CD8-positive, alpha-beta memory T cell (primary cell): ENCODE data around the gene HDAC1. TPM values are rescaled to one million over a fixed set of nuclear protein-coding genes. Genes with fewer than 3 reads are reported as not detected.

Experiments used
- CTCF ChIA-PET: fragments of 350-600 bp; sonication (Branson Sonifier 250); formaldehyde crosslinking; loops from one replicate; lab custom pipeline; 2021; ENCODE audit warnings: antibody characterized with exemption; lab: Charles Lee
- POLR2A ChIA-PET: fragments of 350-600 bp; sonication (Branson Sonifier 250); formaldehyde crosslinking; loops from one replicate; lab custom pipeline; 2021; ENCODE audit warnings: antibody characterized with exemption; lab: Charles Lee
- DNase-seq, 5 donors: peaks; one replicate each; pipeline versions ENCODE4 v3.0.0 to v3.0.0-alpha.2; 2020 to 2022; ENCODE audit warnings: mixed read lengths in 1 of 5
- H3K27ac ChIP-seq: one replicate; pipeline ENCODE4 v1.7.0; 2013; ENCODE audit warnings: low read depth, mild to moderate bottlenecking, low read length, moderate library complexity
- H3K27me3 ChIP-seq: 2 replicates; pipeline ENCODE4 v1.7.0; 2013; ENCODE audit warnings: low read length, mild to moderate bottlenecking; ENCODE audit not compliant: insufficient read depth, poor library complexity, severe bottlenecking
- H3K36me3 ChIP-seq: 2 replicates; pipeline ENCODE4 v1.7.0; 2013; ENCODE audit warnings: mild to moderate bottlenecking, low read length, moderate library complexity; ENCODE audit not compliant: insufficient read depth
- H3K4me1 ChIP-seq: 2 replicates; pipeline ENCODE4 v1.7.0; 2013; ENCODE audit warnings: mild to moderate bottlenecking, low read length, moderate library complexity; ENCODE audit not compliant: insufficient read depth
- H3K4me3 ChIP-seq: 2 replicates; pipeline ENCODE4 v1.7.0; 2013; ENCODE audit warnings: mild to moderate bottlenecking, low read length
- H3K9me3 ChIP-seq: 2 replicates; pipeline ENCODE4 v1.7.0; 2013; ENCODE audit warnings: mild to moderate bottlenecking, low read length
- H3K27ac Mint-ChIP-seq, 8 donors: one replicate each; pipeline ENCODE4 v1.8.0; 2020 to 2021; ENCODE audit warnings: mixed read lengths in 8 of 8, mild to moderate bottlenecking in 6 of 8, inconsistent platforms in 3 of 8, moderate library complexity in 3 of 8
- H3K27me3 Mint-ChIP-seq, 2 donors: one replicate each; pipeline ENCODE4 v1.8.0; 2020 to 2021; ENCODE audit warnings: mixed read lengths in 2 of 2, mild to moderate bottlenecking in 1 of 2, moderate library complexity in 1 of 2
- H3K36me3 Mint-ChIP-seq, 3 donors: one replicate each; pipeline ENCODE4 v1.8.0; 2020 to 2021; ENCODE audit warnings: mixed read lengths in 3 of 3, inconsistent platforms in 1 of 3, mild to moderate bottlenecking in 1 of 3
- H3K4me1 Mint-ChIP-seq, 3 donors: one replicate each; pipeline ENCODE4 v1.8.0; 2020 to 2021; ENCODE audit warnings: mixed read lengths in 3 of 3, inconsistent platforms in 1 of 3, mild to moderate bottlenecking in 1 of 3
- H3K4me3 Mint-ChIP-seq, 7 donors: one replicate each; pipeline ENCODE4 v1.8.0; 2020 to 2021; ENCODE audit warnings: mixed read lengths in 7 of 7, mild to moderate bottlenecking in 6 of 7, moderate library complexity in 4 of 7, inconsistent platforms in 2 of 7
- H3K9me3 Mint-ChIP-seq, 5 donors: one replicate each; pipeline ENCODE4 v1.8.0; 2020 to 2022; ENCODE audit warnings: mixed read lengths in 5 of 5, mild to moderate bottlenecking in 3 of 5, moderate library complexity in 2 of 5, inconsistent platforms in 1 of 5
- polyA plus RNA-seq: library from polyadenylated mRNA; unstranded; fragments of 300-500 nt; fragmentation: Illumina TruSeq; gene quantifications from one replicate; pipeline ENCODE4 v1.2.3, GENCODE V29; 2021
- total RNA-seq, 2 experiments: library from RNA; stranded (reverse); gene quantifications; one replicate each; pipeline ENCODE4 v1.2.3, GENCODE V29; 2021

The HDAC1 gene
- total and polyA plus RNA-seq, 3 experiments from 2014 or later: 164 to 180 (median 172) TPM

DNA sequence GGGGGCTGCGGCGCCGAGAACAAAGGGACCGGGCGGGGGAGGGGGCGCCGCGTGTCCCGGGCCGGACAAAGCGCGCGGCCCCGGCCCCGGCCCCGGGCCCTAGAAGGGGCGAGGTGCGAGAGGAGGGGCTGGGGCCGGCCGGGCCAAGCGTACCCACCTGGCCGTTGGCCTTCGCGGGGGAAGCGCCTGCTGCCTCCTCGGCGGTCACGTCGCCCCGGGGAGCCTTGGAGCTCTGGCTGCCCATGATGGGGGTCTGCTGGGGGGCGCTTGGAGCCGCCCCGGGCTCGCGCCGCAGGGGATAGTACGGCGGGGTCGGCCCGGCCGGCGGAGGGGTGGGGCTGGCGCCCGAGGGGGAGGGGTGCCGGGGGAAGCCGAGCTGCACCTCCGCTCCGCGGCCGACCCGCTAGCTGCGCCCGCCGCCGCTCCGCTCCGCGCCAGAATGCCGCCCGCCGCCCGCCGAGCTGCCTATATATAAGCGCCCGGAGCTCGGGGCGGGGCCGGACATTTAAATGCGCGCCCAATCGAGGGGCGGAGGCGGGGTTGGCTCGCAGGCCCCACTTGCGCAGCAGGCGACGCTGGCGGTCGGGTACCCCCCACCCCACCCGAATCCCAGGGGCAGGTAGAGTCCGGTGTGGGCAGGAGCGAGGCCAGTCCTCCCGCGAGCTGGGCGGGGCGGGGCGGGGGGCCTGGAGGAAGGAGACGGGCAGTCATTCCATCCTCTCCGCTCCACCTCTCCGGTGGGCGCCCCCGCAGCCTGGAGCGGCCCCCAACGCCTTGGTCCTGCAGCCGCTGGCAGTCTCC is 44.1 kb downstream of the HDAC1 start, which contains the start of gene MARCKSL1:
Gene MARCKSL1 (minus strand): TSS at position 444 of the 801 bp plus-strand sequence. CDS start 200 bp downstream, at position 244.
- H3K27me3 Mint-ChIP-seq: peaks cover 0 to 2% of the 10 kb centered on the region in 2 donors
- peak within 1 kb of the TSS in 6 of 8 donors; percentile 68 to 89 (median 76) for H3K27ac Mint-ChIP-seq
- DNase-seq: peak; percentile 80 to 89 (median 82)
- peak within 1 kb of the TSS; percentile 40 for H3K27ac ChIP-seq
- no peaks in the 10 kb centered on the region for H3K27me3 ChIP-seq
- peaks cover 5 to 28% (median 8%) of the 10 kb centered on the region in 3 donors for H3K36me3 Mint-ChIP-seq
- H3K4me3 Mint-ChIP-seq: peak within 1 kb of the TSS; percentile 76 to 86 (median 85)
- CTCF ChIA-PET: interaction anchor here (0.8 to 3.3 kb wide), 25 partner anchors 9 to 130 kb away, joined by 3 to 28 read pairs (median 4); partner anchors contain the start of genes HDAC1 and IQCC
- POLR2A ChIA-PET: interaction anchor here (0.5 to 2.6 kb wide), 31 partner anchors 9 to 263 kb away, joined by 3 to 34 read pairs (median 5); partner anchors contain the start of genes BSDC1, HDAC1, TMEM39B and TXLNA
- H3K4me1 ChIP-seq: peaks cover 27% of the 10 kb centered on the region
- H3K4me1 Mint-ChIP-seq: peaks cover 31 to 42% (median 42%) of the 10 kb centered on the region in 3 donors
- peaks cover 9% of the 10 kb centered on the region for H3K36me3 ChIP-seq
- H3K9me3 ChIP-seq: no peaks in the 10 kb centered on the region
- no peaks in the 10 kb centered on the region for H3K9me3 Mint-ChIP-seq
- peak within 1 kb of the TSS; percentile 58 for H3K4me3 ChIP-seq

DNA sequence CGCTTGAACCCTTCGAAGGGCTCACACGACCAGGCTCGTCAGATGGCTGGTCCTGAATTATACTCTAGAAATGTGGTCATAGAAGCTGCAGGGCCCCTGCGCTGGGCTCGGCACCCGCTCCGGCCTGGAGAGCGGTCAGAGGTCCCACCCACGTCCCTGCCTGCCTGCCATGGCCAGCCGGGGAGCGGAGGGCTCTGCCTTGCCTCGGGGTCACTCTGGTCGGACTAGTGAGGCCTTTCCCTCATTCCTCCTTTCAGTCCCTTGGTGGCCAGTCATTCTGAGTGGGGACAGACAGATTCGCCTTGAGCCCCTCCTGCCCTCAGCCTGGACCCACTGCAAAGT is 44.7 kb downstream of the HDAC1 start:
- no peak overlapping the region for H3K4me3 ChIP-seq
- peaks cover 30 to 42% (median 42%) of the 10 kb centered on the region in 3 donors for H3K4me1 Mint-ChIP-seq
- H3K36me3 Mint-ChIP-seq: peaks cover 0 to 23% (median 3%) of the 10 kb centered on the region in 3 donors
- H3K4me3 Mint-ChIP-seq: peak overlapping the region; percentile 59 to 83 (median 75)
- H3K27ac ChIP-seq: no peak overlapping the region
- peak overlapping the region in 4 of 8 donors; percentile 17 to 89 (median 56) for H3K27ac Mint-ChIP-seq
- DNase-seq: no peak
- H3K4me1 ChIP-seq: peaks cover 27% of the 10 kb centered on the region
- no peaks in the 10 kb centered on the region for H3K9me3 ChIP-seq
- H3K36me3 ChIP-seq: peaks cover 3% of the 10 kb centered on the region
- H3K27me3 Mint-ChIP-seq: peaks cover 0 to 2% of the 10 kb centered on the region in 2 donors
- ChIA-PET POLR2A (interaction anchor here (0.5 to 2.6 kb wide), 25 partner anchors 8 to 135 kb away, joined by 3 to 34 read pairs (median 6); partner anchors contain the start of genes BSDC1 and HDAC1), CTCF (interaction anchor here (0.8 to 3.3 kb wide), 20 partner anchors 8 to 131 kb away, joined by 3 to 28 read pairs (median 6); partner anchors contain the start of genes HDAC1 and IQCC)
- H3K27me3 ChIP-seq: no peaks in the 10 kb centered on the region
- no peaks in the 10 kb centered on the region for H3K9me3 Mint-ChIP-seq

DNA sequence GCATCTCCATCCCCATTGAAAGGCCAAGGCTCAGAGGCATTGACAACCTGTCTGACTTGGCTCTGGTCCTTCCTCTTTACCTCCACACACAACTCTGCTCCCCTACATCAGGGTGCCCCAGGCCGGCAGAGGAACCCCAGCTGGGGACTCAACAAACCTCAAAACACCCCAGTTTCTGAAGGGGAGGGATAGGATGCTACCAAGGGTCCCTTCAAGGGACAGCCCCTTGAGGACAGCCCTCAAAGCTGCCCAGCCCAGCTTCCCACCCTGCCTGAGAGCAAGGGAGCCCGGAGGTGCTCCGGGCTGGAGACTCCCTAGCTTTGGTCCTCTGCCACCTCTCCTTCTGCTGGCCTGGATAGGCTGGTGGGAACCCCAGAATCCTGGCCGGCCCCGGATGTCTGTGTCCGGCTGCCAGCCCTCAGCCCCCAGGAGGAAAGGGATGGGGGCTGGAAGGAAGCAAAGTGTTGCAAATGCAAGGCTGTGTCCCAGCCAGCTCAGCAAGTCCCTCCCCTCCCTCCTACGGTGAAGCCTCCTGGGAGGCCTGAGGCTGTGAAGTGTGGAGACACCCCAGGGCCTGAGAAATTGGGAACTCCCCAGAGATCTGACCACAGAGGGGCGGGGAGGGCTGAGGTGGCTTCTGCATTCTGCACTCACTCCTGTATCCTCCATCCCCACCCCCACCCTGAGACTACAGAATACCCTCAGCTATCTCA is 45.2 kb downstream of the HDAC1 start:
- peak overlapping the region; percentile 59 to 83 (median 75) for H3K4me3 Mint-ChIP-seq
- no peaks in the 10 kb centered on the region for H3K9me3 Mint-ChIP-seq

DNA sequence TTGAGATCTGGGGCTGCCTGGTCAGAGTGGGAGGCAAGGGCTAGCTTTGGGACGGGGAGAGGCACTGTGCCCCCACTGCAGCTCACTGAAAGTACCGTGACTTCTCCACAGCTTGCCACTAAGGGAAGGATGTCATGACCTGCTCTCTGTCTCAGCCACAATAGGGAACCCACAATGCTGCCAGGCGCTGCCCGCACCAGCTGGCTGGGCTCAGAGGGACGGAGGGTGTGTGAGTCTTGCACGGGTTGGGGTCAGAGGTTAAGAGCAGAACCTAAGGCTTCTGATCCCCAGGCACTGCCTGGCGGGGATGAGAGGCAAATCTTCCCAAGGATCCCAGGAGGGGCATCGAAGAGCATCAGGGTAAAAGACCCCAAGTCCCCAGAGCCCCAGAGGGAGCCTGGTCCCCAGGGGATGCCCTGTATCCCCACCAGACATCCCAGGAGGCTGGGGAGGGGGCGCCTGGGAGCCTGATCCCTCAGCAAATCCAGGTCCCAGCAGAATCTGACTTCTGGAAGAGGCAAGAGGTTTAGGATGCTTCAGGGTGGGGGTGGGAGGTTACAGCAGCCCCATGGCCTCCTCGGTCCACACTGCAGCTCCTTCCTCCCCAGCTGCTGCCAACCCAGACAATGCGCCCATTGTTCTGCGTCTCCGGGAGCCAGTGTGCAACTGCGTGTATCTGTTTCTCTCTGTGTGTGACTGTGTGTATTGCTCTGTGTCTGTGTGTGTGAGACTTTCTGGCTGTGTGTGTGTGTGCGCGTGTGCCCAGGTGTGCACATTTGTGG is 46.2 kb downstream of the HDAC1 start:
- Histone ChIP-seq H3K4me3 (no peak overlapping the region), H3K9me3 (no peaks in the 10 kb centered on the region), H3K36me3 (no peaks in the 10 kb centered on the region), H3K4me1 (peaks cover 27% of the 10 kb centered on the region), H3K27me3 (no peaks in the 10 kb centered on the region), H3K27ac (no peak overlapping the region)
- Mint-ChIP-seq H3K36me3 (peaks cover 0 to 9% (median 2%) of the 10 kb centered on the region in 3 donors), H3K27me3 (peaks cover 0 to 2% of the 10 kb centered on the region in 2 donors), H3K27ac (peak overlapping the region in 7 of 8 donors; percentile 12 to 89 (median 84)), H3K4me1 (peaks cover 34 to 50% (median 48%) of the 10 kb centered on the region in 3 donors), H3K4me3 (peak overlapping the region in 6 of 7 donors; percentile 30 to 73 (median 50)), H3K9me3 (no peaks in the 10 kb centered on the region)
- no peak for DNase-seq
- ChIA-PET POLR2A (interaction anchor here (0.6 kb wide), 1 partner anchor 105 kb away, joined by 7 read pairs; no protein-coding TSS in a partner anchor), CTCF (interaction anchor here (1.1 to 3.3 kb wide), 4 partner anchors 14 to 122 kb away, joined by 3 to 28 read pairs (median 8); no protein-coding TSS in a partner anchor)

More for the DNA sequence above, 45.2 kb downstream of the HDAC1 start:
- peak overlapping the region in 7 of 8 donors; percentile 17 to 89 (median 65) for H3K27ac Mint-ChIP-seq
- no peak overlapping the region for H3K4me3 ChIP-seq
- CTCF ChIA-PET: interaction anchor here (1.0 to 3.3 kb wide), 8 partner anchors 15 to 121 kb away, joined by 3 to 28 read pairs (median 7); no protein-coding TSS in a partner anchor
- H3K36me3 ChIP-seq: no peaks in the 10 kb centered on the region
- no peaks in the 10 kb centered on the region for H3K27me3 ChIP-seq
- peaks cover 0 to 17% (median 2%) of the 10 kb centered on the region in 3 donors for H3K36me3 Mint-ChIP-seq
- POLR2A ChIA-PET: interaction anchor here (0.6 to 2.6 kb wide), 6 partner anchors 14 to 104 kb away, joined by 3 to 34 read pairs (median 6); no protein-coding TSS in a partner anchor
- no peaks in the 10 kb centered on the region for H3K9me3 ChIP-seq
- H3K4me1 Mint-ChIP-seq: peaks cover 30 to 42% (median 42%) of the 10 kb centered on the region in 3 donors
- H3K4me1 ChIP-seq: peaks cover 27% of the 10 kb centered on the region
- H3K27ac ChIP-seq: no peak overlapping the region
- peaks cover 0 to 2% of the 10 kb centered on the region in 2 donors for H3K27me3 Mint-ChIP-seq
- peak; percentile 36 to 74 (median 60) for DNase-seq

DNA sequence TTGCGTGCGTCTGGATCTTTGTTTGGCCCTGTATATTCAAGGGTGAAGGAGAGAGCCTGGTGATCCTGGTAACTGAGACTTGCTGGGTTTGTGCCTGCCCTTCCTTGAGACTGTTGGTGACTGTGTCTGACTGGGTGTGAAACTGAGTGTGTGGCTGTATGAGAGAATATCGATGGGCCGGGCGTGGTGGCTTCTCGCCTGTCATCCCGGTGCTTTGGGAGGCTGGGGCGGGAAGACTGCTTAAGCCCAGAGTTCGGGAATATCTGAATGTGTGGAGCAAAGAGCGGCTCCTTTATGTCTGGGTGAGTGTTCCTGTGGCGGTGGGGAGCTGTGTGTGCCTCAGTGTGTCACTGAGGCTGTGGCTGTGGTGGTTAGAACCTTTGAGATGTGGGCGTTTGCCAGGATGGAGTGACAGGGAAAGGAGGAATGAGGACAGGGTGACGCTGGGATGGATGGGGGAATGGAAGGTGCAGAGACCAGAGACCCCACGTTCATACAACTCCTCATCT is 46.8 kb downstream of the HDAC1 start:
- peak overlapping the region in 5 of 8 donors; percentile 6 to 78 (median 32) for H3K27ac Mint-ChIP-seq
- H3K36me3 Mint-ChIP-seq: peaks cover 0 to 2% (median under 1%) of the 10 kb centered on the region in 3 donors
- Histone ChIP-seq H3K4me3 (no peak overlapping the region), H3K36me3 (no peaks in the 10 kb centered on the region), H3K9me3 (no peaks in the 10 kb centered on the region), H3K27ac (no peak overlapping the region), H3K27me3 (no peaks in the 10 kb centered on the region), H3K4me1 (peaks cover 27% of the 10 kb centered on the region)
- H3K4me1 Mint-ChIP-seq: peaks cover 36 to 49% (median 44%) of the 10 kb centered on the region in 3 donors
- no peak for DNase-seq
- peaks cover 0 to 2% of the 10 kb centered on the region in 2 donors for H3K27me3 Mint-ChIP-seq
- H3K4me3 Mint-ChIP-seq: peak overlapping the region in 4 of 7 donors; percentile 7 to 53 (median 20)
- H3K9me3 Mint-ChIP-seq: no peaks in the 10 kb centered on the region
- POLR2A ChIA-PET: no interaction called here
- CTCF ChIA-PET: no interaction called here

DNA sequence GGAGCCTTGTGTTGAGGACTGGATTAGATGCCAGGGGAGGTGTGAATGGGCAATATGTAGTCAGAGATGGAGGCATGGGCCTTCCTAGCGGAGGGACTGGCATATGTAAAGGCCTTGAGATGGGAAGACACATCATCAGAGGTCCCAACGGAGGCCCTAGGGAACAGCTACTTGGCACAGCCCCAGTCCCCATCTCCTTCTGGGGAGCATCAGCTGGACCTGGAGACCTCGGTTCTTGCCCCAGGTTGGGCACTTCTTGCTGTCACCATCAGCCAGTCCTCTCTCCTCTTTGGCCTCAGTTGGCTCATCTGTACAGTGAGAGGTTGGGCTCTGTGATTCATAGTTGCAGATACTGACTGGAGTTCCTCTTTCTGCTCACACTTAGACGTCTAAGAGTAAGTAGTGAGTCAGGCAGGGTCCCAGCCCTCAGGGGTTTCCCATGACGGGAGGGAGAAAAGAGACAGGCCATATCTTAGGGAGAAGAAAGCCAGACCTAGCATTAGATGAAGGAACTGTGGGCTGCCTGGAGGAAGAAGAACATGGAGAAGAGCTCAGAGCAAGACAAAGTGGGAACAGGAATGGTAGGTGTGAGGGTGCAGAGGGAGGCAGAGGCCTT is 47.6 kb downstream of the HDAC1 start:
- H3K27me3 Mint-ChIP-seq: peaks cover 0 to 2% of the 10 kb centered on the region in 2 donors
- Histone ChIP-seq H3K27me3 (no peaks in the 10 kb centered on the region), H3K4me3 (no peak overlapping the region), H3K4me1 (peaks cover 25% of the 10 kb centered on the region), H3K36me3 (no peaks in the 10 kb centered on the region), H3K9me3 (no peaks in the 10 kb centered on the region), H3K27ac (no peak overlapping the region)
- no peak for DNase-seq
- peaks cover 0 to 2% (median 0%) of the 10 kb centered on the region in 3 donors for H3K36me3 Mint-ChIP-seq
- POLR2A ChIA-PET: no interaction called here
- no peak overlapping the region for H3K4me3 Mint-ChIP-seq
- H3K9me3 Mint-ChIP-seq: no peaks in the 10 kb centered on the region
- CTCF ChIA-PET: interaction anchor here (1.4 kb wide), 1 partner anchor 11 kb away, joined by 3 read pairs; no protein-coding TSS in a partner anchor
- peak overlapping the region in 1 of 8 donors; percentile 32 for H3K27ac Mint-ChIP-seq
- peaks cover 32 to 42% (median 37%) of the 10 kb centered on the region in 3 donors for H3K4me1 Mint-ChIP-seq
